ENCODE data around the gene UBE2H.

The UBE2H gene

GRCh38 chr7:129950191-129950932 is 2.4 kb downstream of the UBE2H start:
- no peak for DNase-seq

- peak; percentile 67 for DNase-seq
Observed at GRCh38 chr7:129949292-129950133, 3.2 kb downstream of the UBE2H start.

- peak; percentile 94 for DNase-seq
Observed at GRCh38 chr7:129948877-129949291, 3.9 kb downstream of the UBE2H start.

- no peak for DNase-seq
Observed at GRCh38 chr7:129948338-129948737, 4.4 kb downstream of the UBE2H start.

GRCh38 chr7:129947701-129948100 is 5.1 kb downstream of the UBE2H start:
- no peak for DNase-seq

DNA sequence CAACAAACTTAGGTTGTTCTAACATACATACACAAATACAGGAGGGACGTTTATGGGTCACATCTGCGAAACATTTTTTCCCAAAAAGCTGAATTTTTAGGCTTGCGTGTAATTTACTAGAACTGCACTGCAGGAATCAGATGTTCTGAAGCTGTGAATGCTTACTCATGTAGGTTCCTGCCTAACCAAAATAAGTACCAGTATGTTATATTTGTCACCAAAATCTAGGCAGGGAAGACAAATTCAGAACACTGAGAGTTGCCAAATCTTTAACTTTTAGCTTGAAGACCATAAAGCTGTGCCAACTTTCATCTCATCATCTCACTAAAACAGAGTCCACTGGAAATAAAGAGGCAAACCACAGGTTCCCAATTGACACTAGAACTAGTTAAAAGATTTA is 5.7 kb downstream of the UBE2H start:
- DNase-seq: no peak

DNA sequence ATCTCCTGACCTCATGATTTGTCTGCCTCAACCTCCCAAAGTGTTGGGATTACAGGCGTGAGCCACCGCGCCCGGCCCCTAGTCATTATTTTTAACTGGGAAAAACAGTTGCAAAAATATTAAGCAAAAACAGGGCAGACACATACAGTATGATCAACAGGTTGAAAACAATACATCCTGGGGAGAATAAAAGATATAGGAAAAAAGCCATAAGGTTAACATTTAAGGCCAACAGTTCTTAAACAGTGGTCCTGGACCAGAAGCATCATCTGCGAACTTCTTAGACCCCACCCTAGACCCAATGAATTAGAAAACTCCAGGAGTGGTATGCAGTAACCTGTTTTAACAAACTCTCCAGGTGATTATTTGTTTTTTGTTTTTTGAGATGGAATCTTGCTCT is 6.5 kb downstream of the UBE2H start:
- no peak for DNase-seq

- DNase-seq: no peak
Observed at GRCh38 chr7:129943352-129943751, 9.4 kb downstream of the UBE2H start.

DNA sequence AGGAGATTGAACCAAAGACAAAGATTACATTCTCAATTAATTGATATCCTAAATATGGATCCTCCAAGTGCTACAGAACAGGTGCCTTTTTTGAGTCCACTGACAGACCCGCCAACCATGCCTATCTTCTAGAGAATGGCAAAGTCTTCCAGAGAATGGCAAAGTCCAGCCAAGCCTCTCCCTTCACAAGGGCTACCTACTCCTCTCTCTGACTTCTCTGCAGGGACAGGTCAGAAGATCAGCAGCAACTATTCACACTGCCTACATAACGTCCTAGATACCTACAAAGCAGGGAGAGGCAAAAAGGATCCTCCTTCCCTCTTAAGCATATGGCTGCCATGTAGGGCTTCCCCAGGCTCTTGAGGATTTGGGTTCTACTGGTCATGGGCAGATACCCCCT is 12.4 kb downstream of the UBE2H start:
- no peak for DNase-seq

DNA sequence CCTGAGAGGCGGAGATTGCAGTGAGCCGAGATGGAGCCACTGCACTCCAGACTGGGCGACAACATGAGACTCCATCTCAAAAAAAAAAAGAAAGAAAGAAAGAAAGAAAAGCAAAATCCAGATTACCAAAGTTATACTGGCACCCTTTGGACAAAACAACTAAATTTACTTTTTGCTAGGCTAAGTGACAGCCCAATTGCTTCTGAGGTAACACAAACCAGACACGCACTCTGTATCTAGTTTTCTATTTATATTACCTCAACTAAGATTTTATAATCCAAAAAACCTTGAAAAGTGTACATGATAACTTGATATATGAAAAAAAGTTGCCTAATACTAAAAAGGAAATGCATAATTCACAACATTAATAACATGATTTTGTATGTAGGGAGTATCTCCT is 12.9 kb downstream of the UBE2H start:
- DNase-seq: no peak

GRCh38 chr7:129933627-129934026 is 19.1 kb downstream of the UBE2H start:
- no peak for DNase-seq

DNA sequence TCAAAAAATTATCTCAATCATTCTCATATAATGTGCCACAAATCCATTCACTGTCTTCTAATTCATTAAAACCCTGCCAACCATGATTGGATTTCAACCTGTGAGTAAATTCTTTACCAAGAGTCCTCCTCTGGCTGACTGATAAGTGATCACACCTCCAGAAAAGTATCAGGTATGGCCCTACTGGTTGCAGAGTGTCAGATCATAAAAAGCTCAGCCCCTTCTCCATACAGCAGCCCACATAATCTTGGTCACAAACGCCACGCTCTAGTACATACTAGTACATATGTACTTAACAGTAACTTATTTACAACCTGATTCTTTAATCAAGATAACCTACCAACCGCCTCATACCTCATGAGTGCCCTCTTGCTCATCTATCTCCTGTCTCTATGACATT is 26.1 kb downstream of the UBE2H start:
- no peak for DNase-seq

DNA sequence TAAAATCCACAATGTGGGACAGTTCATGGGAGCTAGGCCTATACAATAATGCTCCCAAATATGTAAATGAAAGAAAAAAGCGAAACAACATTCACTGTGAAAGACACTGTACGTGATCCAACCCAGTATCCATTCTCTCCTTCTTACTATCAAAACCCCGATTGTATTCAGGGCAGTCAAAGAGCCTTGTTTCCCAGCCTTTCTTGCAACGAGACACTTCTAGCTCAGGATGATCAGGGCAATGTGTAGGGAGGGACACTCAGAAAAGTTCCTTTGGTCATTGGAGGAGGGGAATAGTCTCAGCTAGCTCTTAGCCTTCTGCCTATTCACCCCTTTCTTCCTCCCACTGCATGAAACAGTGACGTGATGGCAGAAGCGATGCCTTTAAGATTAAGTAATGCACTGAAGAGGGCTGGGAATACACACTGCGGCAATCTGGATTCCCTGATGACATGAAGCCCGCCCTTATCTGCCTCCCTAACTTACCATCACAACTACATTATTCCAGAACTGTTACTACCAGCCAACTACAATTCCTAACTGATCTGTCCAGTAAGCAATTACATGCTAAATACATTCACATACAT is 27.3 kb downstream of the UBE2H start:
- DNase-seq: no peak

DNA sequence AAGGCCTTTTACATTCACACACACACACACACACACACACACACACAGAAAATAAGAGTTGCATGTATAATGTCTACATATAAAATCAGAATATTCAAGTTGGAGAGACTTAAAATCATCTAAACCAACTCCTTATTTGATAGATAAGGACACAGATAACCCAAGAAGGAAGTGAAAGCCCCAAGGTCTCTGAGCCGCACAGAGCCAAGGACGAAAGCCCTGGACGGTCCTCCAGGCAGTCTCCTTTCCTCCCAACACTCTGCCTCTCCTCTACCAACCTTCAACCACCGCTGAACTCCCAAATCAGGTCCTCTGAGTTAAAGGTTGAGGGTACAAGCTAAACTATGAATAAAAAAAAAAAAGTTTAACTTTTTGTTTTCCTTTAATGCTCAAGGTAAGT is 28.2 kb downstream of the UBE2H start:
- DNase-seq: no peak

DNA sequence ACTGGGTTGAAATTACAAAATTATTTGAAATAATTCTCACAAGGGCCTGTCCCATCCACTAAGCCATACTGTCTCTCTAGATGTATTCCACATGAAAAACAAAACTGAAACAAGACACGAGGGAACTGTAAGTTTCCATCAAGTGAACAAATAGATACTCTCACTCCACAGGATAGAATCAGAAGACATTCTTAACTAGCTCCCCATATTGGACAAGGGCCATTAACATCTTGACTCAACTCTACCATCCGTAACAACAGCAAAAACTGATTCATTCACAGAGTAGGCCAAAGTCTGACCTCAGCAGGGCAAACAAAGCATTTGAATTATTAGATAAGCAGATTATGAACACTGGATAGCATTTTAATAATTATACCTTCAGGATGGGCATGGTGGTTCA is 29.1 kb downstream of the UBE2H start:
- no peak for DNase-seq

DNA sequence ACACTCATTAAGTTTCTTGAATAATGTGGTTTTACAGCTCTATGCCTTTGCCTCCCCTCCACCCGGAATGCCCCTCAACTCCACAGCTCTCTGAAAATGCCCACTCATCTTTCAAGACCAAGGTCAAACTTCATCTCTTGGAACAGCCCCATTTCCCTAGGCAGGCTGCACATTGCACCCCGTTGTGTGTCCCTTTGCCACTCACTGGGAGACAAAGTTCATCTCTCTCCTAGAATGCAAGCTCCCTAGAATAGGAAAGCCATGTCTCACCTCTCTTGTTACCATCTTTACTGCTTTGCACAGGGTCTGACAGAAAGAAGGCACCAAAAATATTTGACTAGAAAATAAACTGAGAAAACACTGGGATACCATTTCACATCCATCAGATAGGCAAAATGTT is 33.3 kb downstream of the UBE2H start:
- DNase-seq: no peak

GRCh38 chr7:129918922-129919321 is 33.8 kb downstream of the UBE2H start:
- no peak for DNase-seq

GRCh38 chr7:129917934-129918333 is 34.8 kb downstream of the UBE2H start:
- no peak for DNase-seq

DNA sequence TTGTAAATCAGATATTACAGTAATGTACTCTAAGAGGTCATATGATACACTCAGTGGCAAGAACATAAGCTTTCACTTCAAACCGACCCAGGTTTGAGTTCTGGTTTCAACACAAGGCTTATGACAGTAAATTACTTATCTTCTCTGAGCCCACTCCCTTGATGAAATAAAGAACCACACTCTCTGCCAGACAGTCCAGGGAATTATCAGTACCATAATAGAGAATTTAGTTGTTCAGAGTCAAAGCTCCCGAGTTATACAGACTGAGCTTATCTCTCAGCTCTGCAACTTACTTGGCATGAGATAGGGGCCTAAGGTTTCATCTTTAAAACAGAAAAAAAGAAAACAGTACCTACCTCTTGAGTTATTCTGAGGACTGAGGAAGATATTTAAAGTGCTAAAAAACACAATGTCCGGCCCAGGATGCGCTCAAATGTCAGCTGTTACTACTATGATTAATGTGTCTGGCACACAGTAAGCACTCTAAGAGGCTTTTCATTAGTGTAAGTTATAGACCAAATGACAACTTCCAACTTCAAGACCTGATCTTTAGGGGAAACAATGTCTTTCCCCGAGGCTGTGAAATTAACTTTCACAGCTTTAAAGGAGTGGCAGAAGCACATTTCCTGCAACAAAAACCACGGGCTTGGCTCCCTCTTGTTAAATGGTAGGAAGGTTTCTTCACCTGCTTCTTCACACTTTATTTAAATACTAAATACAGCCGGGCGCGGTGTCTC is 38.1 kb downstream of the UBE2H start:
- DNase-seq: no peak

- DNase-seq: no peak
Observed at GRCh38 chr7:129913428-129913827, 39.3 kb downstream of the UBE2H start.

GRCh38 chr7:129911790-129912189 is 41.0 kb downstream of the UBE2H start:
- DNase-seq: no peak

GRCh38 chr7:129909669-129910068 is 43.1 kb downstream of the UBE2H start:
- DNase-seq: no peak

GRCh38 chr7:129908181-129908580 is 44.6 kb downstream of the UBE2H start:
- DNase-seq: no peak
